ENCODE results near the gene HTT.

Gene HTT

GRCh38 chr4:3290476-3290875 is 216.0 kb downstream of the HTT start:
- DNase-seq (ENCODE audit: low spot score) = no peak

GRCh38 chr4:3290889-3291321 is 216.4 kb downstream of the HTT start:
- no peak for DNase-seq (ENCODE audit: low spot score)

GRCh38 chr4:3291411-3291968 is 217.0 kb downstream of the HTT start:
- no peak for DNase-seq (ENCODE audit: low spot score)

GRCh38 chr4:3291969-3292570 is 217.6 kb downstream of the HTT start:
- DNase-seq (ENCODE audit: low spot score) = peak; percentile 84

- peak; percentile 100 for DNase-seq (ENCODE audit: low spot score)
These were observed 218.3 kb downstream of the HTT start, which contains the start of gene RGS12 for GRCh38 chr4:3292571-3293400. RGS12 (plus strand) TSS chr4:3293021; CDS start chr4:3316171, 23,150 bp downstream.
